ENCODE results near the gene DLGAP1. TPM values are rescaled to one million over a fixed set of nuclear protein-coding genes. Genes with fewer than 3 reads are reported as not detected.

The DLGAP1 gene
- total RNA-seq, 1 donor from 2014 or later = 0.63 TPM

DNA sequence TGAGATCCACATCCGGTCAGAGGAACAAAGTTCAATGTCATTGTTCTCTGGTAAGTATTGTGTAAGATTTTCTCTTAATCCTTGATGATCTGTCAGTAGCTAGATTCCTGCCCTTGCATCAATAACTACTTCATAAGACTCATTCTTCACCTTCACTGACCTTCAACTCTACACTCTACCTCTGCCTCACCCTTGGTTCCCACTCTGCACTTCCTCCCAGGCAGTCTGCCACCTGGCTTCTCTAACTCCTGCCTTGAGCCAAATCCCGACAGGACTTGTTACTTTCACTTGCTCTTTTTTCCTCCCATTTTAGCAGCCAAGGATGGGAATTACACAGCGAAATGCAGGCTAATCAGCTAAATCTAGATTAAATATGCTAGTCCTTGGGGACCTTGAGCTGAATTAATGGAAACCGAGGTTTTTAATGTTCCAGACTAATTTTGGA is 190.7 kb downstream of the DLGAP1 start:
- DNase-seq (ENCODE audit: low read depth) = no peak
- TF ChIP-seq, protein P1, sequence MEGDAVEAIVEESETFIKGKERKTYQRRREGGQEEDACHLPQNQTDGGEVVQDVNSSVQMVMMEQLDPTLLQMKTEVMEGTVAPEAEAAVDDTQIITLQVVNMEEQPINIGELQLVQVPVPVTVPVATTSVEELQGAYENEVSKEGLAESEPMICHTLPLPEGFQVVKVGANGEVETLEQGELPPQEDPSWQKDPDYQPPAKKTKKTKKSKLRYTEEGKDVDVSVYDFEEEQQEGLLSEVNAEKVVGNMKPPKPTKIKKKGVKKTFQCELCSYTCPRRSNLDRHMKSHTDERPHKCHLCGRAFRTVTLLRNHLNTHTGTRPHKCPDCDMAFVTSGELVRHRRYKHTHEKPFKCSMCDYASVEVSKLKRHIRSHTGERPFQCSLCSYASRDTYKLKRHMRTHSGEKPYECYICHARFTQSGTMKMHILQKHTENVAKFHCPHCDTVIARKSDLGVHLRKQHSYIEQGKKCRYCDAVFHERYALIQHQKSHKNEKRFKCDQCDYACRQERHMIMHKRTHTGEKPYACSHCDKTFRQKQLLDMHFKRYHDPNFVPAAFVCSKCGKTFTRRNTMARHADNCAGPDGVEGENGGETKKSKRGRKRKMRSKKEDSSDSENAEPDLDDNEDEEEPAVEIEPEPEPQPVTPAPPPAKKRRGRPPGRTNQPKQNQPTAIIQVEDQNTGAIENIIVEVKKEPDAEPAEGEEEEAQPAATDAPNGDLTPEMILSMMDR (conservative IDR thresholded peaks at IDR 0.05; ENCODE audit: low read depth, low read length) = no peak
- no peak overlapping the region for H3K4me3 ChIP-seq (ENCODE audit: low read depth, low read length)

DNA sequence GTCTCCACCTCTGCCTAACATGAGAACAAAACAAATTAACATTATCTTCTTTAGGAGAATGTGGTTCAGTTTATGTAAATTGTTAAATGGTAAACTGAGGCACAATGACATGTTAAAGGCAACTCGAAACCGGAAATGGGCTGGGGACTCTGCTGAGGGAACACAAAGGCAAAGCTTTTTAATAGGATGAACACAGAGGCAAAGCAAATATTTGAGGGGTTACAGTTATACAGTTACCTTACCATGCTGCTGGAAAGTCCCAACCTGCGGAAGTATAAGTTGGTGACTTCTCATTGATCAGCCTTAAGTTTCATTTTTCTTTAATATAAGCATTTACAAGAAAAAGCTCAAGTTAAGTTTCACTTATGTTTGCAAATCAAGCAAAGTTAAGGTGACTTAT is 195.0 kb downstream of the DLGAP1 start:
- TF ChIP-seq, protein P1 (conservative IDR thresholded peaks at IDR 0.05; ENCODE audit: low read depth, low read length) = no peak
- no peak for DNase-seq (ENCODE audit: low read depth)
- no peak overlapping the region for H3K4me3 ChIP-seq (ENCODE audit: low read depth, low read length)

DNA sequence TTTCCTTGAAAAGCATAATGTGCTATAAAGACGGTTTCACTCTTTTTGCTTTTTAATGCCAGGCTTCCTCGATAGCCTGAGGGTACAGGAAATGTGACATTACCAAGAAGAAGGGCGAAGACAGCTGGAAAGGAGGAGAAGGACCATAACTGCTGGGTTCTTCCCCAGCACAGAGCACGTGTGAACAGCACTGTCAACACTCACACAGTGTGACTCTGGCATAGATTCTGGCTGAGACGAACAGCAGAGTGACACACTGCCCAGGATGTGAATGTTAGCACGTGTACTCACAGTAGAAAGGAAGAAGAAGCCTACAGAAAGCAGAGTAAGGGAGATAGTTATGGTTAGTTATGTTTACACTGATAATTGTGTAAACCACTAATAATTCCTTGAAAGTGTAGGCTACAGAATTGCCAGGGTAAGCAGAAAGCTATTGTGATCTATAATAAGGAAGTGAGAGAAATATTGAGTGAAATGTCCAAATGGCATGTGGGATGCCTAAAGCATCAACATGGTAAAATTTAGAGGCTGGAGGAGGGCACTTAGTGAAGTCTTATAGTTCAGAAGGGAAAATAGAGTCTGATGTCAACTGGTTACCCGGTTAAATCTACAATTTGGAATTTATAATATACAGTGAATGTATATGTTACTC is 198.2 kb downstream of the DLGAP1 start:
- TF ChIP-seq, protein P1 (conservative IDR thresholded peaks at IDR 0.05; ENCODE audit: low read depth, low read length) = no peak
- DNase-seq (ENCODE audit: low read depth) = no peak
- H3K4me3 ChIP-seq (ENCODE audit: low read depth, low read length) = no peak overlapping the region

DNA sequence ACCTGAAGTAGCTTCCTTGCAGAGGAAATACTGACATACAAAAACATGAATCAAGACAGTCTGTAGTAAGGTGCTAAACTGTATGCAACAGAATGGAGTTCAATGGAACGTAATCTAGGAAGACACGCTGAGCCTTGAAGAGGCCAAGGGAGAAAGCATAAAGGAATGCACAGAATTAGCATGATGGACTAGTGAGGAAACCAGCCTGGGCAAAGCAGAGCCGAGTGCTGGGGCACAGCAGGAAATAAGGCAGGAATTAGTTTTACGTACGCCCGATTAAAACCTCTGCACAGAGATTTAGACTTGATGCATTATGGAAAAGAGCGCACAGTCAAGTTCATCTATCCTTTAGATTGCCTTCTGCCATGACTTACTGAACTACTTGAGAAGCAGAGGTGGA is 200.3 kb downstream of the DLGAP1 start:
- TF ChIP-seq, protein P1 (conservative IDR thresholded peaks at IDR 0.05; ENCODE audit: low read depth, low read length) = no peak
- no peak for DNase-seq (ENCODE audit: low read depth)
- no peak overlapping the region for H3K4me3 ChIP-seq (ENCODE audit: low read depth, low read length)

DNA sequence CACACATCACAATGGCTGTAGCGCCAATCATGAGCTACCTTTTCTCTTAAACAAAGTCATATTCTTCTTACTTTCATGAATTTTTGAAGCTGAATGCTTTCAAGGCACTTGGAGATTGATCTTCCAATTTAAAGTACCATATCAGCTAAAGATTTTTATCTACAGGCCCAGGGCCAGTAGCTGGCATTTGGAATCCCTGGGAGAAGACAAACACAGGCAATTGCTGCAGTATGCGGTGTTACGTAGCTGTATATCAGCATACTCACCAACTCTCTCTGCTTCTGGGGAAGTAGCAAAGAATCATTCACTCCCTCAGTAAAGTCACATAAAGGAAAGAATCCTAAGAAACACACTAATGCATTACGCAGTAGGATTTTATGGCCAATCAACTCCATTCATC is 202.3 kb downstream of the DLGAP1 start:
- TF ChIP-seq, protein P1 (conservative IDR thresholded peaks at IDR 0.05; ENCODE audit: low read depth, low read length) = no peak

DNA sequence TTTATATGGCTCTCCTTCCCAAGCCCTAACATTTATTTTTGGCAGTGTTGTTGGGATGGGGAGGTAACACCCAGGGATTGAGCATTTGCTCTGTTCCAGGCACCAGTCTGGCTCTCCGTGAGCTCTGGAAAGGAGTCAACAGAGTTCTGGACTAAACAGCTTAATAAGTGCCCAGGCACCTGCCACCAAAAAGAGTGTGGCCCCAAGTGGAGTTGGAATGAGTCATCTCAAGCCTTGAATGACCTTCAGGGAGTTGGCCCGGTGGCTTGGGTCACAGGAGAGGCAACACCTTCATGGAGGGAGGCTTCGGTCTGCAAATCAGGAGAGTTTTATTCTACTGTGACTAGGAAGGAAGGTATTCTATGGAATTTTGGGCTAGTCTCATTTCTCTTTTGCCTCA is 203.2 kb downstream of the DLGAP1 start:
- TF ChIP-seq, protein P1 (conservative IDR thresholded peaks at IDR 0.05; ENCODE audit: low read depth, low read length) = no peak
- DNase-seq (ENCODE audit: low read depth) = no peak
- no peak overlapping the region for H3K4me3 ChIP-seq (ENCODE audit: low read depth, low read length)

More for the DNA sequence above, 202.3 kb downstream of the DLGAP1 start:
- DNase-seq (ENCODE audit: low read depth) = no peak
- H3K4me3 ChIP-seq (ENCODE audit: low read depth, low read length) = no peak overlapping the region

DNA sequence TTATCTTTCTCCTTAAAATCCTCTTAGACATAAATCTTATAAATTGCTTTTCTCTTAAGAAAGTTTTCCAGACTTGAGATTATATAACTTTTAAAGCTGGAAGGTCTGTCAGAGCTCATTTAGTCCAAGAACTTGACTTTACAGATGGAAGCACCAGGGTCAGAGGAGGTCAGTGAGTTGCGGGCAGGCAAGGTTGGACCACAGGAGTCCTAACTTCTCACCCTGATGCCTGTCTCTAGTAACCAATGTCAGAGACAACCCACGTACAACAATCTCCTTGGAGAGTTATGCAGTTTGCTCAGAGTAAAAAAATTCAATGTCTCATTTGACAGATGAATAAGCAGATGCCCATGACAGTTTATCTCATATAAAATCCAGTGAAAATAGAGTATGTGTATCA is 203.9 kb downstream of the DLGAP1 start:
- DNase-seq (ENCODE audit: low read depth) = no peak
- no peak overlapping the region for H3K4me3 ChIP-seq (ENCODE audit: low read depth, low read length)
- TF ChIP-seq, protein P1 (conservative IDR thresholded peaks at IDR 0.05; ENCODE audit: low read depth, low read length) = no peak
